CD14-positive monocyte (primary cell): ENCODE data around the gene PIP5K1B. TPM values are rescaled to one million over a fixed set of nuclear protein-coding genes. Genes with fewer than 3 reads are reported as not detected.

Experiments used
- DNase-seq, 3 donors: peaks; one replicate each; pipeline ENCODE4 v3.0.0-alpha.2; 2011 to 2022
- H2AFZ ChIP-seq: 2 replicates; pipeline ENCODE4 v1.6.0; 2012; ENCODE audit warnings: mild to moderate bottlenecking, low read depth, low read length, inconsistent platforms; ENCODE audit not compliant: insufficient read depth, poor library complexity, severe bottlenecking
- H3K27ac ChIP-seq, 2 donors: 1 replicate in 1 of 2; 2 replicates in 1 of 2; pipeline ENCODE4 v1.5.1; 2012 to 2013; ENCODE audit warnings: low read length in 2 of 2, control low read depth in 1 of 2, inconsistent platforms in 1 of 2, low read depth in 1 of 2, mild to moderate bottlenecking in 1 of 2
- H3K27me3 ChIP-seq, 2 donors: one replicate each; pipeline versions ENCODE4 v1.6.0 to v1.6.1; 2011 to 2013; ENCODE audit warnings: low read length in 2 of 2; ENCODE audit not compliant: control insufficient read depth in 2 of 2, insufficient read depth in 2 of 2
- H3K36me3 ChIP-seq, 2 donors: replicated peaks in 1 of 2; 1 replicate in 1 of 2; 2 replicates in 1 of 2; pipeline versions ENCODE4 v1.5.1 to v1.6.1; 2012 to 2013; ENCODE audit warnings: low read length in 2 of 2, control low read depth in 1 of 2, inconsistent platforms in 1 of 2, mild to moderate bottlenecking in 1 of 2; ENCODE audit not compliant: insufficient read depth in 2 of 2, control insufficient read depth in 1 of 2
- H3K4me1 ChIP-seq, 2 donors: 1 replicate in 1 of 2; 2 replicates in 1 of 2; pipeline versions ENCODE4 v1.5.1 to v1.6.1; 2012 to 2013; ENCODE audit warnings: low read length in 2 of 2, control low read depth in 1 of 2, inconsistent platforms in 1 of 2, mild to moderate bottlenecking in 1 of 2, moderate library complexity in 1 of 2; ENCODE audit not compliant: insufficient read depth in 2 of 2, control insufficient read depth in 1 of 2
- H3K4me2 ChIP-seq: replicated peaks from 2 replicates; pipeline ENCODE3; 2012; ENCODE audit warnings: low read length, moderate library complexity, mild to moderate bottlenecking; ENCODE audit not compliant: poor library complexity, severe bottlenecking; ENCODE audit errors: extremely low read depth
- H3K4me3 ChIP-seq, 3 experiments: fragments of 200-600 bp in 1 of 3; sonication (generic) in 1 of 3; replicated peaks in 1 of 3; 1 replicate in 2 of 3; 2 replicates in 1 of 3; pipeline ENCODE4 v1.5.1; 2011 to 2013; ENCODE audit warnings: low read length in 3 of 3, mild to moderate bottlenecking in 3 of 3, control low read depth in 2 of 3, low read depth in 2 of 3, inconsistent platforms in 1 of 3, moderate library complexity in 1 of 3
- H3K79me2 ChIP-seq: 2 replicates; pipeline ENCODE4 v1.6.0; 2012; ENCODE audit warnings: mild to moderate bottlenecking, control low read depth, inconsistent platforms, low read length, moderate library complexity; ENCODE audit not compliant: insufficient read depth
- H3K9ac ChIP-seq: 2 replicates; pipeline ENCODE4 v1.6.0; 2017; ENCODE audit warnings: low read length, mild to moderate bottlenecking; ENCODE audit not compliant: insufficient read depth, poor library complexity, severe bottlenecking
- H3K9me3 ChIP-seq, 2 donors: replicated peaks in 1 of 2; 1 replicate in 1 of 2; 2 replicates in 1 of 2; pipeline versions ENCODE4 v1.5.1 to v1.6.1; 2012 to 2013; ENCODE audit warnings: low read length in 2 of 2, control low read depth in 1 of 2; ENCODE audit not compliant: control insufficient read depth in 1 of 2, insufficient read depth in 1 of 2
- H4K20me1 ChIP-seq: 2 replicates; pipeline ENCODE4 v1.6.0; 2012; ENCODE audit warnings: mild to moderate bottlenecking, low read length, control low read depth, moderate library complexity; ENCODE audit not compliant: insufficient read depth
- H3K27ac Mint-ChIP-seq, 7 donors: one replicate each; pipeline ENCODE4 v1.8.0; 2020; ENCODE audit warnings: mild to moderate bottlenecking in 7 of 7, mixed read lengths in 7 of 7, moderate library complexity in 6 of 7, inconsistent platforms in 2 of 7
- H3K27me3 Mint-ChIP-seq, 3 donors: one replicate each; pipeline ENCODE4 v1.8.0; 2021 to 2022; ENCODE audit warnings: low read depth in 3 of 3, mild to moderate bottlenecking in 3 of 3, mixed read lengths in 3 of 3, moderate library complexity in 3 of 3, inconsistent platforms in 1 of 3
- H3K36me3 Mint-ChIP-seq, 2 donors: one replicate each; pipeline ENCODE4 v1.8.0; 2020; ENCODE audit warnings: mixed read lengths in 2 of 2, inconsistent platforms in 1 of 2, mild to moderate bottlenecking in 1 of 2
- H3K4me1 Mint-ChIP-seq: one replicate; pipeline ENCODE4 v1.8.0; 2020; ENCODE audit warnings: mild to moderate bottlenecking, mixed read lengths
- H3K4me3 Mint-ChIP-seq, 2 donors: one replicate each; pipeline ENCODE4 v1.8.0; 2020; ENCODE audit warnings: mild to moderate bottlenecking in 2 of 2, mixed read lengths in 2 of 2, moderate library complexity in 1 of 2
- H3K9me3 Mint-ChIP-seq, 7 donors: one replicate each; pipeline ENCODE4 v1.8.0; 2020 to 2022; ENCODE audit warnings: mixed read lengths in 7 of 7, mild to moderate bottlenecking in 6 of 7, moderate library complexity in 6 of 7, inconsistent platforms in 2 of 7
- CTCF ChIP-seq: fragments of 200-600 bp; IDR thresholded peaks from one replicate; pipeline ENCODE4 v1.8.0; 2022; ENCODE audit warnings: antibody characterized with exemption, mild to moderate bottlenecking
- WGBS: methylation state at CpG from one replicate; pipeline ENCODE4 v1.1.5; 2013; ENCODE audit warnings: missing lambda C conversion rate; ENCODE audit not compliant: insufficient coverage; 5-methylcytosine and 5-hydroxymethylcytosine counted together
- intact Hi-C, 2 donors: fragments of 100-400 bp; cut with micrococcal nuclease; formaldehyde crosslinking; loops; one replicate each; pipeline versions ENCODE4 v1.15.0 to v1.15.1; 2023
- polyA plus RNA-seq, 3 donors: library from polyadenylated mRNA; depleted of rRNA in 1 of 3; unstranded in 2 of 3; stranded (reverse) in 1 of 3; fragments of 300-500 nt in 2 of 3; fragments of >200 nt in 1 of 3; fragmentation: Illumina TruSeq in 2 of 3; gene quantifications; 1 replicate in 2 of 3; 2 replicates in 1 of 3; pipeline ENCODE4 v1.2.3, GENCODE V29; 2012 to 2021

The PIP5K1B gene
- polyA plus RNA-seq, 3 donors: 0.18 to 4.1 (median 0.87) TPM

GRCh38 chr9:69013382-69013727, 308.3 kb downstream of the PIP5K1B start:
- peak overlapping the region; percentile 61 for H3K4me2 ChIP-seq
- H3K36me3 ChIP-seq: peaks cover 0 to 1% of the 10 kb centered on the region in 2 donors
- no peaks in the 10 kb centered on the region for H3K27me3 ChIP-seq
- no peaks in the 10 kb centered on the region for H3K79me2 ChIP-seq
- no peak for TF ChIP-seq CTCF
- H3K27me3 Mint-ChIP-seq: peaks cover 3 to 10% (median 7%) of the 10 kb centered on the region in 3 donors
- peaks cover 0 to 6% (median 2%) of the 10 kb centered on the region in 7 donors for H3K9me3 Mint-ChIP-seq
- peak overlapping the region in 1 of 3 experiments; percentile 65 for H3K4me3 ChIP-seq
- no peak for DNase-seq
- peaks cover 18% of the 10 kb centered on the region for H3K4me1 Mint-ChIP-seq
- no peak overlapping the region for H3K27ac ChIP-seq
- WGBS: 89% methylated on average over 25 of the region's 26 CpGs
- H2AFZ ChIP-seq: peak overlapping the region; percentile 74
- no peaks in the 10 kb centered on the region for H3K9me3 ChIP-seq
- H3K36me3 Mint-ChIP-seq: no peaks in the 10 kb centered on the region
- peaks cover 11 to 15% of the 10 kb centered on the region in 2 donors for H3K4me1 ChIP-seq
- intact Hi-C loops: no loop called here
- H4K20me1 ChIP-seq: no peaks in the 10 kb centered on the region
- no peak overlapping the region for H3K9ac ChIP-seq
- peak overlapping the region in 1 of 2 donors; percentile 90 for H3K4me3 Mint-ChIP-seq
- no peak overlapping the region for H3K27ac Mint-ChIP-seq

GRCh38 chr9:69014013-69014412, 309.0 kb downstream of the PIP5K1B start, which contains the start of gene PRKACG:
Gene PRKACG, minus strand, starts transcription at chr9:69014113. Its CDS starts 21 bp downstream, at chr9:69014092.
- Histone ChIP-seq H3K27me3 (no peaks in the 10 kb centered on the region), H3K79me2 (no peaks in the 10 kb centered on the region), H3K4me1 (peaks cover 11 to 15% of the 10 kb centered on the region in 2 donors), H3K27ac (no peak within 1 kb of the TSS), H3K9me3 (no peaks in the 10 kb centered on the region), H4K20me1 (no peaks in the 10 kb centered on the region), H3K4me2 (peak within 1 kb of the TSS; percentile 61), H3K4me3 (peak within 1 kb of the TSS in 2 of 3 experiments; percentile 20 to 65), H2AFZ (peak within 1 kb of the TSS; percentile 74), H3K9ac (peak within 1 kb of the TSS; percentile 27), H3K36me3 (no peaks in the 10 kb centered on the region)
- H3K36me3 Mint-ChIP-seq: no peaks in the 10 kb centered on the region
- WGBS: 88% methylated on average over 3 of the region's 29 CpGs
- TF ChIP-seq CTCF: no peak
- peaks cover 4 to 10% (median 7%) of the 10 kb centered on the region in 3 donors for H3K27me3 Mint-ChIP-seq
- peak within 1 kb of the TSS; percentile 70 to 90 for H3K4me3 Mint-ChIP-seq
- peak within 1 kb of the TSS in 1 of 7 donors; percentile 19 for H3K27ac Mint-ChIP-seq
- intact Hi-C loops: no loop called here
- no peak for DNase-seq
- peaks cover 19% of the 10 kb centered on the region for H3K4me1 Mint-ChIP-seq
- peaks cover 0 to 6% (median 2%) of the 10 kb centered on the region in 7 donors for H3K9me3 Mint-ChIP-seq
